GM23248 (cell line): ENCODE results near the gene FSTL4.

Source experiments
- EZH2 ChIP-seq: fragments of 200-600 bp; sonication (generic); IDR thresholded peaks from 2 replicates; pipeline ENCODE4 v1.6.1; 2018; ENCODE audit warnings: antibody characterized with exemption, mild to moderate bottlenecking; ENCODE audit not compliant: insufficient read depth, poor library complexity, severe bottlenecking
- EZH2phosphoT487 ChIP-seq: fragments of 200-600 bp; sonication (generic); IDR thresholded peaks from 2 replicates; pipeline ENCODE4 v1.6.1; 2018; ENCODE audit warnings: antibody characterized with exemption, moderate library complexity, mild to moderate bottlenecking, low read depth; ENCODE audit not compliant: insufficient read depth

DNA sequence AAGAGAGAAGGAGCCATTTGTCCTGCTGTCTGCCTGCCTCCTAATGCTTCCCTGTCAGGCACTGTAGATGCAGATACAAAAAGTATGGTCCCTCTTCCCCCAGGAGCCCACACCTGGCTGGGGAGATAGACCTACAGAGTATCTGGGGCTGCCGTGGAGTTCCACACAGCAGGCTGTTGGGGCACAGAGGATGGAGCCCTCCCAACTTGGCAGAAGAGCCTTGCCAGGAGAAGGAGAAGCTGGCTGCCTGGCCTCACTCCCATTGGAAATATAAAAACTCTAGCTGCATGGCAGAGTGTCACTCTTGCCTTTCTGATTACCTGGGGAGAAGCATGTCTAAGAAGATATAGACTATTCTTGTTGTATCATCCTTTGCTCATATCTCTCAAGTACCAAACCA lies 160.4 kb downstream of the FSTL4 start:
- TF ChIP-seq EZH2: no peak
- TF ChIP-seq EZH2phosphoT487: no peak
